ENCODE data around the gene RPL5. TPM values are rescaled to one million over a fixed set of nuclear protein-coding genes. Genes with fewer than 3 reads are reported as not detected.

RPL5 gene
- total RNA-seq, 1 donor from 2014 or later = 2,641 TPM

- FAIRE-seq (no peak), DNase-seq (ENCODE audit: low read depth) (no peak)
- TF ChIP-seq CTCF (IDR thresholded peaks at IDR 0.05; ENCODE audit: insufficient read depth, low read length, severe bottlenecking) = no peak
- H3K27me3 ChIP-seq (ENCODE audit: control insufficient read depth, insufficient read depth, low read length) = no peaks in the 10 kb centered on the region
- no peak overlapping the region for H3K4me3 ChIP-seq (ENCODE audit: low read depth, low read length)
- H3K36me3 ChIP-seq (ENCODE audit: control insufficient read depth, insufficient read depth, low read length) = no peaks in the 10 kb centered on the region
Observed at GRCh38 chr1:92872719-92873118, 40.9 kb downstream of the RPL5 start.

- H3K4me3 ChIP-seq (ENCODE audit: low read depth, low read length) = no peak overlapping the region
- no peaks in the 10 kb centered on the region for H3K27me3 ChIP-seq (ENCODE audit: control insufficient read depth, insufficient read depth, low read length)
- DNase-seq (ENCODE audit: low read depth) (no peak), FAIRE-seq (no peak)
- no peaks in the 10 kb centered on the region for H3K36me3 ChIP-seq (ENCODE audit: control insufficient read depth, insufficient read depth, low read length)
- no peak for TF ChIP-seq CTCF (IDR thresholded peaks at IDR 0.05; ENCODE audit: insufficient read depth, low read length, severe bottlenecking)
Observed at GRCh38 chr1:92874987-92875386, 43.1 kb downstream of the RPL5 start.

GRCh38 chr1:92876351-92876750 is 44.5 kb downstream of the RPL5 start:
- no peak overlapping the region for H3K4me3 ChIP-seq (ENCODE audit: low read depth, low read length)
- no peak for TF ChIP-seq CTCF (IDR thresholded peaks at IDR 0.05; ENCODE audit: insufficient read depth, low read length, severe bottlenecking)
- no peaks in the 10 kb centered on the region for H3K36me3 ChIP-seq (ENCODE audit: control insufficient read depth, insufficient read depth, low read length)
- DNase-seq (ENCODE audit: low read depth) (no peak), FAIRE-seq (no peak)
- H3K27me3 ChIP-seq (ENCODE audit: control insufficient read depth, insufficient read depth, low read length) = no peaks in the 10 kb centered on the region

- FAIRE-seq (no peak), DNase-seq (ENCODE audit: low read depth) (no peak)
- no peak overlapping the region for H3K4me3 ChIP-seq (ENCODE audit: low read depth, low read length)
- H3K36me3 ChIP-seq (ENCODE audit: control insufficient read depth, insufficient read depth, low read length) = no peaks in the 10 kb centered on the region
- H3K27me3 ChIP-seq (ENCODE audit: control insufficient read depth, insufficient read depth, low read length) = no peaks in the 10 kb centered on the region
- no peak for TF ChIP-seq CTCF (IDR thresholded peaks at IDR 0.05; ENCODE audit: insufficient read depth, low read length, severe bottlenecking)
Observed at GRCh38 chr1:92877081-92877711, 45.4 kb downstream of the RPL5 start.

GRCh38 chr1:92877792-92878191 is 46.0 kb downstream of the RPL5 start:
- Histone ChIP-seq H3K36me3 (ENCODE audit: control insufficient read depth, insufficient read depth, low read length) (no peaks in the 10 kb centered on the region), H3K4me3 (ENCODE audit: low read depth, low read length) (no peak overlapping the region), H3K27me3 (ENCODE audit: control insufficient read depth, insufficient read depth, low read length) (no peaks in the 10 kb centered on the region)
- FAIRE-seq (no peak), DNase-seq (ENCODE audit: low read depth) (peak; percentile 10)
- no peak for TF ChIP-seq CTCF (IDR thresholded peaks at IDR 0.05; ENCODE audit: insufficient read depth, low read length, severe bottlenecking)
